Bladder microvascular endothelial cell (primary cell): Measurements from ENCODE around the gene HOXD10. TPM values are rescaled to one million over a fixed set of nuclear protein-coding genes. Genes with fewer than 3 reads are reported as not detected.

Experiments used
- total RNA-seq: library from RNA; depleted of rRNA; stranded (reverse); fragments of >200 nt; gene quantifications from 2 replicates; pipeline ENCODE4 v1.2.3, GENCODE V29; 2014

The HOXD10 gene
- total RNA-seq, result 0.49 and 3.3 TPM in 2 replicates

GRCh38 chr2:176115883-176116813 is at the start of gene HOXD10:
Gene HOXD10, plus strand, starts transcription at chr2:176116778. Its CDS starts 56 bp downstream, at chr2:176116834.

GRCh38 chr2:176083796-176084261 is 32.7 kb upstream of the HOXD10 start, which contains the start of gene EVX2:
Gene EVX2, minus strand, starts transcription at chr2:176083962. Its CDS starts 186 bp downstream, at chr2:176083776.

DNA sequence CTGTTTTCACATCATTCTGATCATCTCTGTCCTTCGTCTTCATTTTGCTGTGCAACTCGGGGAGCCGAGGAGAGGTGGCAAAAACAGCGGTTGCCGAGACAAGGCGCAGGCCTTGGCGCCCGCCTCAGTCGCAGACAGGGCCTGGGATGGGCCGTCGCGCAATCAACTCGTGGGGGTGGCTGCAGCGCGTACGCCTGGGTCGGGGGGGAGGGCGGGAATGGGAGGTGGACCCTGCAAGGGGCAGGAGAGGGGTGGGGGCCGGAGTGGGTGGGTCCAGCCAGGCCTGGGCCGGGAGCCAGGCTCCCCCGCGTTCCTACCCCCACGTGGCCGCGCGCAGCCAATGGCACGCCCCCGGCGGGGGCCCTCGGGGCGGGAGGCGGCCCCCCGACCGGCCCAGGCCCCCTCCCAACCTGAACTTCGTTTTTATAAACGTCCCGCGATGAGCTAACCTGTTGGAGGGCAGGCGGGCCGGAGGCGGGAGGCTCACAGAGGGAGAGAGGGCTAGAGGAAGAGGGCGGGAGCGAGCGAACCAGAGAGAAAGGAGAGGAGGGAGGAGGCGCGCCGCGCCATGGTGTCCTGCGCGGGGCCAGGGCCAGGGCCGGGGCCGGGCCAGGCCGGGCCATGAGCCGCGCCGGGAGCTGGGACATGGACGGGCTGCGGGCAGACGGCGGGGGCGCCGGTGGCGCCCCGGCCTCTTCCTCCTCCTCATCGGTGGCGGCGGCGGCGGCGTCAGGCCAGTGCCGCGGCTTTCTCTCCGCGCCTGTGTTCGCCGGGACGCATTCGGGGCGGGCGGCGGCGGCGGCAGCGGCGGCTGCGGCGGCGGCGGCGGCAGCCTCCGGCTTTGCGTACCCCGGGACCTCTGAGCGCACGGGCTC is 24.1 kb upstream of the HOXD10 start, which contains the start of gene HOXD13:
Gene HOXD13, plus strand, starts transcription at position 452 of the 875 bp plus-strand sequence. Its CDS starts 170 bp downstream, at position 622.

GRCh38 chr2:176099728-176100546 is 16.6 kb upstream of the HOXD10 start, which contains the start of gene HOXD12:
Gene HOXD12, plus strand, starts transcription at chr2:176099795. Its CDS starts 7 bp downstream, at chr2:176099802.

GRCh38 chr2:176106581-176107539 is 9.7 kb upstream of the HOXD10 start, which contains the start of gene HOXD11:
Gene HOXD11, plus strand, starts transcription at chr2:176107280. Its CDS starts 76 bp downstream, at chr2:176107356.

GRCh38 chr2:176122683-176123410 is 6.3 kb downstream of the HOXD10 start, which contains the start of gene HOXD9:
Gene HOXD9, plus strand, starts transcription at chr2:176122719. Its CDS starts 50 bp downstream, at chr2:176122769.

DNA sequence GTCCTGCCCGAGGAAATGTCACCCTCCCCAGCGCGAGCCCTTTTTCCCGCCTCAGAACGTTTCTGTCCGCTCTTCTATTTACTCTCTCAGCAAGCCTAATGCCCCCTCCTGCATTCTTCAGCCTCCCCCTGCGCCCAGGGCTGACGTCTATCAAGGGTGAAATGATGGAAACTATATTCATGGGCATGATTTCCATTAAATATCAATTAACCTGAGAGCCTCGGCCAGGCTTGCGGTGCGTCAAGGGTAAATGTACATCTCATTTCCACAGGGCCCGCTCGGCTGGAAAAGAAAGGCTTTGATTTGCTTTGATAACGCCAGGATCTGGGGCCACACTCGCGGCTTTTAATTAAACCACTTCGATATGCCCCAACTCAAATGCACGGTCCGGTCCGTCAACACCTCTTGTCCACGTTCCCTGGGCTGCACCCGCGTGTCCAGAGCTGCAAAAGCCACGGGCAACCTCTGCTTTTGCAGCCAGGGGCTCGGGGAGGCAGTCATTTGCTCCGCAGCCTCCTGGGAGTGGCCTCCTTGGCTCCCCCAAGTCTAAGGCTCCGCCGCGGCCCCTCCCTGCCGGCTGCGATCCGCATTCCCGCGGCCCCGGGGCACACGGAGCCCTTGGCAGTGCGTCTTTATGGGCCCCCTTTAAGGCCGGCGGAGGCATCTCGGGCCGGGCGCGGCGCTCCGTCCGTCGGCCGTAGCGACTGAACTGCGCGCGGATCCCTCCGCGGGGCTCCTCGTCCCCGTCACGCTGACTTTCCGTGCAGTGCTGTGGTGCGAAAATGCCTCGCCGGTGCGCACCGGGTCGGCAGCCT is 12.6 kb downstream of the HOXD10 start, which contains the start of gene HOXD8:
Gene HOXD8, plus strand, starts transcription at position 724 of the 815 bp plus-strand sequence. CDS start 662 bp downstream, outside the sequence.

GRCh38 chr2:176151442-176152287 is 35.1 kb downstream of the HOXD10 start, which contains the start of gene HOXD4:
Gene HOXD4, plus strand, starts transcription at chr2:176151550. Its CDS starts 84 bp downstream, at chr2:176151634.

DNA sequence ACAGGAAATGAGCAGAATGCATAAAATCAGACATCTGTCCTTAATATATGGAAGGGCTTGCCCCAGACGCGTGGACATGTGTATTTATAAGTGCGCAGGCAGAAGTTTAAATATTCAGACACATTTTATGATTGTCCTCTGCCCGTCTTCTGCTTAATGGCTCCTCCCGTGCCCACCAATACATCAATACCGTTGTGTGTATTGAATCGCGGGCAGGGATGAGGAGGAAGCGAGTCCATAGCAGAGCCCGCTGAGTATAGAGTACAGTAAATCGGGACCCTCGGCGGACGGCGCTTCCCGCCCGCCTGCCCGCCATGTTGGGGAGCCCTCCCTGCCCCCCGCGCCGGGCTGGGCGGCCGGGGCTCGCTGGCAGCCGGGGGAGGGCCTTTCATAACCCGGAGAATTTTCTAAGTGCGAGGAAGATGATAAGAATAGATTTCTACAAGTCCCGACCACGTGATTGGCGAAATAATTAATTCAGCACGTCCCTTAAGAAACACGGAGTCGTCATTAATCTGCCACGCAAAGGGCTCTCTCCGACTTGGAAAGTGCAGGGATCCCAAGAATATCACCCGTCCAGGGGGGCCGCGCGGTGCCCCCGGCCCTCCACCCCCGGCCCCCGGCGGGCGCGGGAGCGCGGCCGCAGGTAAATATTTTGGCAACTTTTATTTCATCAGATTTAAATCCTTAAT is 40.4 kb downstream of the HOXD10 start, which contains the start of gene HOXD3:
Gene HOXD3, plus strand, starts transcription at position 501 of the 692 bp plus-strand sequence. CDS start 11,808 bp downstream, outside the sequence.

Other genes starting within 250 kb of the HOXD10 start
- 3.9 and 10.6 TPM in 2 replicates for gene LNPK, start 114.5 kb upstream of the HOXD10 start, total RNA-seq
- not detected in 2 replicates for gene EVX2, start 32.8 kb upstream of the HOXD10 start, total RNA-seq
- gene HOXD13, start 24.1 kb upstream of the HOXD10 start, total RNA-seq, result not detected in 2 replicates
- gene HOXD12, start 17.0 kb upstream of the HOXD10 start, total RNA-seq, result not detected in 2 replicates
- gene HOXD11, start 9.5 kb upstream of the HOXD10 start, total RNA-seq, result not detected in 2 replicates
- gene HOXD9, start 5.9 kb downstream of the HOXD10 start, total RNA-seq, result 6.8 and 10.7 TPM in 2 replicates
- 12.6 and 13.1 TPM in 2 replicates for gene HOXD8, start 12.9 kb downstream of the HOXD10 start, total RNA-seq
- gene HOXD4, start 34.8 kb downstream of the HOXD10 start, total RNA-seq, result 2.1 and 8.0 TPM in 2 replicates
- 7.6 and 16.0 TPM in 2 replicates for gene HOXD3, start 40.5 kb downstream of the HOXD10 start, total RNA-seq
- gene HOXD1, start 71.9 kb downstream of the HOXD10 start, total RNA-seq, result 8.1 and 8.9 TPM in 2 replicates
- gene MTX2, start 152.7 kb downstream of the HOXD10 start, total RNA-seq, result 14.6 and 25.1 TPM in 2 replicates